Diencephalon (tissue), 1 donor: Measurements from ENCODE around the gene BLOC1S6. TPM values are rescaled to one million over a fixed set of nuclear protein-coding genes. Genes with fewer than 3 reads are reported as not detected.

Source experiments
- small RNA-seq: library from RNA; depleted of rRNA; stranded (forward); fragments of <200 nt; gene quantifications from one replicate; pipeline ENCODE3, GENCODE V24; 2014
- total RNA-seq: library from RNA; depleted of rRNA; stranded (reverse); fragments of >200 nt; gene quantifications from one replicate; pipeline ENCODE4 v1.2.3, GENCODE V29; 2014

The BLOC1S6 gene, protein sequence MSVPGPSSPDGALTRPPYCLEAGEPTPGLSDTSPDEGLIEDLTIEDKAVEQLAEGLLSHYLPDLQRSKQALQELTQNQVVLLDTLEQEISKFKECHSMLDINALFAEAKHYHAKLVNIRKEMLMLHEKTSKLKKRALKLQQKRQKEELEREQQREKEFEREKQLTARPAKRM
- 113 TPM for total RNA-seq

DNA sequence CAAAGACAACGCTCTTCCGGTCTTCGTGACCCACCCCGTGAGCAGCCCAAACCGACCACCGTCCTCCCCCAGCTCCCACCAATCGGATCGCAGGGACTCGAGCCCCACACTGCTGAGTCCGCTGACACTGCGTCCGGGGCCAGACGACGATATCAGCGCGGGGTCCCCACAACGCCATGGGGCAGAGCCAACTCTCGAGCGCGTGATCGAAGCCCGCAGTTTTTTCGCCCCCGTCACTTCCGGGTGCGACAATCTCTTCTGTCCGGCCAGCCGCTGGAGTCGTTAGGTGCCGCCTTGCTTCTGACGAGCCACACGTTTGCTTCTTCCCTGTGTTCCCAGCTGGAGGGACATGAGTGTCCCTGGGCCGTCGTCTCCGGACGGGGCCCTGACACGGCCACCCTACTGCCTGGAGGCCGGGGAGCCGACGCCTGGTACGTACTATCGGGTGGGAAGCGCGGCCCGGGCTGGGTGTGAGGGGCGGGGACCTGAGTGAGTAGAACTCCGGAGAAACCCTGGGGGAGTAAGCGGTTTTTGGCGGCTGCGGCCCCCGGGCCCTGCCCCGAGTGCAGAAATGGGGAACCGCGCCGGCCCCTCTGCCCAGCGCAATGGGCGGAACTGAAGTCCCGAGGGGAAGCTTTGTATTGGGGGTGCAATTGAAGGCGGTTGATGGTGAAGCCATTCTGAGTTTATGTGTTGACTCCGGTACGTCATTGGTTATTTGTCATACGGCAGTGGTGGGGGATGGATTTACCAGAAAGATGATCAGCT lies at the start of gene BLOC1S6:
BLOC1S6 (plus strand) TSS at position 285 of the 768 bp plus-strand sequence; CDS start at position 350, 65 bp downstream.

DNA sequence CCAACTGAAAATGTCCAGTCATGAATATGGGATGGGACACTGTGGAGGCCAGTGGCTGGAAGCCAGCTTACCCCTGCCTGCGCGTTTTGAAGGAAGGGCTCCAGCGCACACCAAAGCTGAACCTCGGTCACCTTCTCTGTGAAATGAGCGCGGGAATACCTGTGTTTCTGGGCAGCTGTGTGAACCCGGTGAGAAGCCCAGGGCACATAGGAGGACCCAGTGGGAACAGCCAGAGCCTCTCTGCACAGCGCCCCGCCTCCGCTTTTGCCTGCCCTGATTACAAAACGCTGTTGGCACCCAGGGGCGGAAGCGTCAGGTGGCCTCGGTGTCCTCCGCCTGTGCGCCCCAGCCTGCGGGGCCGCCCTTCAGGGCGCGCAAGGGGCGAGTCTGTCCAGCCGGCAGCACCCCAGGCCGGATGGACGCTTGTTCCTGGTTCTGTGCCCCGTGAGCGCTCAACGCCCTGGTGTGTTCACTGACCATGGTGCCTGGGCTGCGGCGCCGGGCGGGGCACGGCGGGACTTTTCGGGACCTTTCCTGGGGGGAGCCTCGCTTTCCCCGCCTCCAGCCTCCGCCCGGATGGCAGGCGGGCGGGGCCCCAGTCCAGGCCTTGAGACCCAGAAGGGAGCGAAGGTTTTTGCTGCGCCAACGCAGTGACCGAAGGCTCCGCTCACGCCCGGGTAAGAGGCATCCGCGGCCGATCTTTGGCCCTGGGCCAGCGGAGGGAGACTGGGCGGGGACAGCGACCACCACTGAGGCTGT lies 47.4 kb downstream of the BLOC1S6 start, which contains the start of gene SQOR:
SQOR (plus strand) TSS at position 598 of the 759 bp plus-strand sequence. CDS start 23,895 bp downstream, outside the sequence.

Small RNA genes lying within 50 kb of the gene (small RNA-seq; reads per million reads assigned to genes)
- not detected for gene DPPA5P2
- gene RF00019, result not detected

Other genes with a start within 250 kb of the BLOC1S6 start
- gene GATM, start 208.8 kb upstream of the BLOC1S6 start, total RNA-seq, result 146 TPM
- 26.3 TPM for gene SLC30A4, start 64.6 kb upstream of the BLOC1S6 start, total RNA-seq
- 4.2 TPM for gene SQOR, start 47.6 kb downstream of the BLOC1S6 start, total RNA-seq